ENCODE data around the gene TAB2.
A peak's percentile ranks its signal among the peaks of the same experiment; 100 is the strongest.
"Not testable (repeated sequence)": the region's sequence is repeated elsewhere in the genome, so short reads cannot be mapped to it uniquely, and the experiment has no call there.

The TAB2 gene

DNA sequence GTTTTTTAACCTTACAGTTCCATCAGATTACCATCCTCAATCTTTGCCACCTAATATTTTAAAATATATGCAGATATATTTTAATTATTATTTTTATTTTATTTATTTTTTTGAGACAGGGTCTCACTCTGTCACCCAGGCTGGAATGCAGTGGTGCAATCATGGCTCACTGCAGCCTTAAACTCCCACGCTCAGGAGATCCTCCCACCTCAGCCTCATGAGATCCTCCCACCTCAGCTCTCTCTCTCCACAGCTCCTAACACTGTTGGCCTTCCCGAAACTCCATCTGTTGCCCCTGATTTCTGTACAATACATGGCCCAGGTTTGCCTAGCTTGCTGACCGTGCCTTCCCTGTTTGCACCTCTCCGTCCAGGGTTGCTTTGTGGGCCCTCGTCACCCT lies 4.4 kb upstream of the TAB2 start:
- DNase-seq, result no peak

DNA sequence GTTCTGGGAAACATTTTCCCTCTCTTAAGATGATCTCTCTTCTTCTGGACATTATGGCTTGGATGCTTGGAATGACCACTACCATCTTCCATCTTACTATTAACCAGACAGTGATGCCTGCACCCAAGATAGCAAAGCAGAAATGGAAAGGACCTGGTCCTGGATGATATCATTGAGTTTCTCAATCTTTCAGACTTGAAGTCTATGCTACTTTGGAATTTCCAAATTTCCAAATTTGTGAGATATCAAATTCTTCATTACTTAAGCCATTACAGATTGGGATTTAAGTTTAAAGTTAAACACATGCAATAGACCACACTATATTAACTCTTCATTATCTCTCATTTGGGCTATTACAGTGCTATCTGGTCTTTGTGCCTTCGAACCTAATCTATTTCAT lies 3.7 kb upstream of the TAB2 start:
- DNase-seq, result no peak

DNA sequence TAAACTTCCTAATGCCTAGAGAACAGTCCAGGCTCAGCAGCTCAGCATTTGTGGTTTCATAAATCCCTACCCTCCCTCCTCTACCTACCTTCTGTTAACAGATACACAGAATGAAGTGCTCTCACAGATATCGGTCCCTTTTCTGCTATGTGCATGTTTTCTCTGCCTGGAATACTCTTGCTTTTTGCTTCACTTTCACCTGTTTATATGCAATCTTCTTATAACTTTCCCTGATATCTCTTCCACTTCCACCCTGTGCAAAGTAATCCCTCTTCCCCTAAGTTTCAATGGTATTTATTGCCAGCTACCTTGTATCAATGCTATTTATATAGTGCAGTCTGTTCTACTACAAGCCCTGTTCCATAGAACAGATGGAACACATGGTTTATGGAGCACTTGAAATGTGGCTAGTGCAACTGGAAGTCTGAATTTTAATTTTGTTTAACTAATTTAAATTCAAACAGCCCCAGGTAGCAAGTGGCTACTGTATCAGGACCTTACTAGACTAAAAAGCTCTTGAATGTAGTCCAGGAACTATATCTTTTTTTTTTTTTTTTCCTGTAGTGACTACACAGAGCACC lies 3.1 kb upstream of the TAB2 start:
- no peak for DNase-seq

DNA sequence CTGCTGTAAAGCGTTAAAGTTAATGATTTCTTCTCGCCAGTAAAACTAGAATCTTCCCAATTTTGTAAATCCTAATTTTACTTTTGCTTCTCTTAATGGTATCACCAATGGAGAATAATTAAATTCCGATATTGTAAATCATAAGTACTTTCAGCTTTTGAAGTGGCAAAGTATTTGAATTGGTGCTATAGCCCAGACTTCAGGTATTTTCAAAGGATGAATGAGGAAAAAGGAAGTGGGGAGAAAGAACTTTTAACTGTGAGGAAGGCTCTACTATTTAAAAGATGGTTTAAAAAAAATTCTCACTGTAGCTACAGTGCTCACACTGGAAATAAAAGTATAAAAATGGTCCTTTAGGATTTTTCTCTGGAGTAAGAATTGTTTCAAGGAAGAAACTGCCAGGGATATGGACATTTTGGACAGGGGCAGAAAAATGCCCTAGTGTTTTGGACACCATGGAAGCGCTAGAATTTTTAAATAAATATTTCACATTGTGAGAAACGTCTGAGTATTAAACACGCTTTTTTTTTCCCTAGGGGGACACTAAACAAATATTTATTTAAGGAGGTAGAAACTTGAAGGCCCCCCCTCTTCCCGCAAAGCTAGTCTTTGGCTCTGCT lies 1.3 kb upstream of the TAB2 start:
- DNase-seq, result no peak

DNA sequence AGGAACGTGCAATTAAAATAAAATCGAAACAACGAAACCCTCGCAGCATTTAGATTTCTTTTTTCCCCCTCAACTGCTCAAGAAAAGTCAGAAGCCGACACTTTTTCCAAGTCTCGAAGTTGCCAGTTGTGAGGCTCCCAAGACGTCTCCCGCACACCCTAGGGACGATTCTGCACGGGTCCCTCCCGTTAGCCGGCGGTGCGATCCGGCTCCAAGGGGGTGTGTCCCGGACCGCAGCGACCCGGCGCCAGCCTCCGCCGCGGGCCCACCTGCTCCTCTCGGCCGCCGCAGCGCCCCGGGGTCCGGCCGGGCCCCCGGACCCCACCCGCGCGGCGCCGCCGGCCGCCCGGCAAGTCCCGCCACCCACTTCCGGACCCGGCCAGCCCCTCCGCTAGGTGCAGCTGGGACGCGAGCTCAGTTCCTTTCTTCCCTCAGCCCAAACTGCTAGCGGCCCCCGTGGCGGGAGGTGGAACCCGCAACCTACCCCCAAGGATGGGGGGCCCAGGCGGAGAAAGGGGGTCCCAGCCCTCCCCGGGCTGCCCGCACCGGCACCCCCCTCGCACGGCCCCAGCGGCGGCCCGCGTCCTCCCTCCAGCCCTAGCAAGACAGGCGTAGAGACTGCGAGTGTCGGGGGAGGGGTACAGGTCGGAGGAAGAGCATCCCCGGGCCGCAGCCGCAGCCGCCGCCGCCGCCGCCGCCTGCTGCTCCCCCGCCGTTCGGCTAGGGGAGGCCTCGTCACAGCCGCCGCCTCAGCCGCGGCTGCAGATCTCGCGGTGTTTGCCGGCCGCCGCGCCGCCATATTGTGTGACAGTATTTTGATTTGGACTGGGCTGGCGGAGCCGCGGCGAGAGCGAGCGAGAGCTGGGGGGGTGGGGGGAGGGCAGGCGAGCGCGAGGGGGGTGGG lies 520 bp upstream of the TAB2 start:
- DNase-seq, result peak; percentile 92

DNA sequence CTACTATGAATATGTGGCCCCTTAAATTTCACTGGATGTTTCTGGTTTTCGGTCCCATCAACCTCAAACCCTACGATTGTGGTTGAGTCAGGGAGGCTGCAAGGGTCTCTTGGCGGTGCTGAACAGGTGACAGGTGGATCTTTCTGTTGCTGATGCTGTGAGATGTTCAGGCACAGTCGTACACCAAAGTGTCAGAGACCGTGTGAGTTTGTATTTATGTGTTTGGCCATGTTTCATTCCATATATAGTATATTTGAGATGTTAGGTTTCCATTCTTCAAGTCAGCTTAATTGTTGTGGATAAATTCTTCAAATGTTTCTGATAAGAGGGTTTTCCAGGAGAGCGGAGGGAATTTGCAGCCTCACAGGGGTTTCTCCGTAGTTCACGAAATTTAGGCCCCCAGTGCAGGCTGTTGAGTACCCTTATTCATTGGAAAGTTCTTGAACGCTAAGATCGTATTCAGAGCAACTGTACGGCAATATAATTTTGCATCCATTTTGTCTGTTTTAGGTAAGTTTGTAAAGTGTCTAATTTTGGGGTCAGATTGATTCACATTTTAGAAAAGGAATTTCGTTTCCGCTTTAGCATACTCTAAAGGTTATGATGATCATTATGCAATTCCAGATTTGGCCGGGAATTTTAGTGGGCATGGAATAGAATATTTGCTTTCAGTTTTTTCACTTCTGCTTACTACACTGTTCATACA lies 1.2 kb downstream of the TAB2 start:
- peak; percentile 51 for DNase-seq

DNA sequence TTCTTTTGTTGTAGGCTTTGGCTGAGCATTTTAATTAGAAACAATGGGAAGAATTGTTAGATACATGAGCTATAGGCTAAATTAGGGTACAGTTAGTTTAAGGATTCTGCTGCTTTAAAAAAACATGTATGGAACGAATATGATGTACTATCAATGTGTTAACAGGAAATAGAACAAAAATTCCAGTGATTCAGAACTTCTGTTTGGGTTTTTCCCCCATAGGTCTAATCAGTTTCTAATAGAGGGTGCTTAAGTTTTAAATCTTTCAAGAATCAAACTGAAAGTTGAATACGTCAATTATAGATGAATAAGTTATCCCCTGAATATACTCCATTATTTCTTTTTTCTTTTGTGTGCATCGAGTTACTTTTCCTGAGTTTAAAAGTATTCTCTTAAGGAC lies 1.9 kb downstream of the TAB2 start:
- DNase-seq, result peak; percentile 14

DNA sequence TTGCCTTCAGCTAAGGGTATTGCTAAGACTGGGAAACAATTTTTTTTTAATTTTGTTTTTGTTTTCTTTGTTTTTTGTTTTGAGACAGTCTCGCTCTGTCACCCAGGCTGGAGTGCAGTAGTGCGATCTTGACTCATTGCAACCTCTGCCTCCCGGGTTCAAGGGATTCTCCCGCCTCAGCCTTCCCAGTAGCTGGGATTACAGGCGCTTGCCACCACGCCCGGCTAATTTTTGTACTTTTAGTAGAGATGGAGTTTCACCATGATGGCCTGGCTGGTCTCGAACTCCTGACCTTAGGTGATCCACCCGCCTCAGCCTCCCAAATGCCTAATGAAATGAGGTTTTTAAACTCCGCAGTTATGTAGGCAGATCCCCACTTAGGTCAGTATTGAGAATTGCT lies 2.5 kb downstream of the TAB2 start:
- not testable (repeated sequence) for DNase-seq

DNA sequence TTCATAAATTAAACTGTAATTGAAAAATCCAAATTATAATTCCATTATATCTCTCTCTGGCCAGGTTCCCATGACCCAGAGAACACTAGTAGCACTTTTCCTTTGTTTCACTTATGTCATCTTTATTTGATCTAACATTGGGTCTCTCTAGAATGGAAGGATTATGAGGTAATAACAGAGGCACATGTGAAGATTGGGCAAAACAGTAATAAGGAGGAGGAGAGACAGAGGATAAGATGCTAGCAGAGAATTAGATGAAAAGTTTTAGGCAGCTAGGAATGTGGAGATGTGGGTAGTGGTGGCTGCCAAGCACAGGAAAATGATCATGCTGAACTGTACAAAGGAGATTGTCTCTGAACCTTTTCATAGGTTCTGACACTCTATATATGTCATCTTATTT lies 3.3 kb downstream of the TAB2 start:
- DNase-seq, result no peak

DNA sequence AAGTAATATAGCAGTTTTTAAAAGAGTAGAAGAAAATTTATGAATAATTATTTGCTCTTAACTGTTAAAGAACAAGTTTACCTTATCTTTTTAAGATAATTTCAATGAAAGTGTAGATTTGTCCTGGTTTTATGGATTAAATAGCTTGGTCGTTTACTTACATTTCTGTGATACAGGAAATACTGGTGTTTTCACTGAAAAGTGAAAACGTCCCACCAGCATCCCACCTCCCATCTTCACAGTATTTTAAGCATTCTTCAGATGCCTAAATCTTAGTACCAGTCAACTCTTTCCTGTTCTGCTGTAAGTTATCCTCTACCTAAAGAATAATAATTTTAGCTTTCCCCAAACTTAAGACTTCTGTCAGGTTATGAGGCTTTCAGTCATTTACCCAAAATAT lies 5.8 kb downstream of the TAB2 start:
- no peak for DNase-seq

DNA sequence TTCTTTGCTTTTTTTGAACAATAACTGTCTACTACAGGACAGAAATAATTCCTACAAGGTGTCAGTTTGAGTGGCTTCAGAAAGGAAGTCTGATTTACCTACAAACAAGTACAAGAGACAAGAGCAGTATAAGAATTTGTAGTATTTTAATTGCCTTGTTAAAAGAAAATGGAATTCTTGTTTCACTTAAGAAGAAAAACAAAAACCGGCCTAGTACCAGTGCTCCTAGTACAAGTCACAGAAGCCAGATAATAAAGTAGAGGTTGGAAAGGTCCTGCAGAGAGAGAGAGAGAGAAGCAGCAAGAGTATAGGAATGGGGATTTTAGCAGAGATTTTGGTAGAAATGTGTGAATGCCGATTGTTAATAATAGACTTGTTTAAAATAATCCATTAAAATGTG lies 6.4 kb downstream of the TAB2 start:
- DNase-seq, result no peak

DNA sequence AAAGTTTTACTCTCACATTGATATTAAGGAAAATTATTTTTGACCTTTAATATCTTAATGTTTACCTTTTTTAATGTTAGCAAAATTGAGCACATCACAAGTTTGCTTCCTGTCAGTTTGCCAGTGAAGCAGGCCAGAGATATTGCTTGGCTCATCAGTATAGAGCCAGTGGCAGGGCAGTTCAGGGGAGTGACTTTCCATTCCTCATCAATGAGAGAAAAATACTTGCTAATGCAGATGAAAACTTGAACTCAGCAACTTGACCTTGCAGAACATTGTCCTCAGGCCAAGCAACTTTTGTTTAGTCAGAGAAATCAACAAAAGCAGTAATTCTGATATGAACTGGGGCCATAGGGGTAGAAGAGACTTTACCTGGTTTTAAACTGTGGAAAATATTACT lies 6.9 kb downstream of the TAB2 start:
- DNase-seq, result no peak

DNA sequence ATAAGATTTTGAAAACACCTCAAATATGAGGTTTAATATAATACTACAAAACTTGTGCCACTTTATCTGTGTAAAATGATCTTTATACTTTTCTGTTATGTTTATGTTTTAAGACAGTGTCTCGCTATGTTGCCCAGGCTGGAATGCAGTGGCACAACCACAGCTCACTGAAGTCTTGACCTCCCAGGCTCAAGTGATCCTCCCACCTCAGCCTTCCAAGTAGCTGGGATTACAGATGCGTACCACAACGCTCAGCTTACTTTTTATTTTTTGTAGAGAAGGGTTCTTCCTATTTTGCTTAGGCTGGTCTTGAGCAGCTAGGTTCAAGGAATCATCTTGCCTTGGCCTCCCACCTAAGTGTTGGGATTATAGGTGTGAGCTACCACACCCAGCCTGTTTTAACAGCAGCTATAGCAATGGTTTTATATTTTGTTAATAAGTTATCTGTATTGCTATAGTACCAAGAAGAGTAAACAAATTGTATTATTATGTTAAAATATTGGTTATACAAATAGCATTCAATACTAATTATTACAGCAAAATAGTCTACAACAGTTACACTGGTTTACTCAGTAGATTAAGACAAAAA lies 8.2 kb downstream of the TAB2 start:
- no peak for DNase-seq

DNA sequence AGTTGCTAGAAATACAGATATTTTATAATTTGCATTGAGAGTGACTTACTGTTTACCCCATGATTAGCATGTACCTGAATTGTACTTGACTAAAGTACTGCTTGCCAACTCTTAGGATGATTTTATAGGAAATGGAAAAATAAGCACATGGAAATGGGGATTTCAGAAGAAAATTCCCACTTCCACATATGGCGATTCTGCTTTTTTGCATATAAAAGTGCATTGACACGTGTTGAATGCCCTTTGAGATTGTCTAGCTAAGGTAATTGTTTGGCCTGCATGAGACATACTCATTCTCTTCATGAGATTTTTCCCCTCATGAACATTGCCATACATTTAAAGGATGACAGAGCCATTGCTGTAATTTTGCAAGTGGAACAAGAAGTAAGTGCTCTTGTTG lies 10.1 kb downstream of the TAB2 start:
- DNase-seq, result no peak

DNA sequence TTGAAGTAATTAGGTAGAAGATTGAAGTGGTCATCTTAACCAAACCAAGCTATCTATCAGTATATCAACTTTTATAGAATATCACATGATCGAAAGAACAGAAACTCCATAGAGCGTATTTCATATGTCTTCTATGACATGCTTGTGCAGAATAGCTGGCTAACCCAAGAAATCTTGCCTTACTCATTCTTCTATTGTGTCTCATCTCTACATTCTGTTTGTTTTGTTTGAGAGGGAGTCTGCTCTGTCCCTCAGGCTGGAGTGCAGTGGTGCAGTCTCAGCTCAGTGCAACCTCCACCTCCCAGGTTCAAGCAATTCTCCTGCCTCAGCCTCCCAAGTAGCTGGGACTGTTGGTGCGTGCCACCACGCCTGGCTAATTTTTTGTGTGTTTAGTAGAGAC lies 10.6 kb downstream of the TAB2 start:
- DNase-seq, result no peak

DNA sequence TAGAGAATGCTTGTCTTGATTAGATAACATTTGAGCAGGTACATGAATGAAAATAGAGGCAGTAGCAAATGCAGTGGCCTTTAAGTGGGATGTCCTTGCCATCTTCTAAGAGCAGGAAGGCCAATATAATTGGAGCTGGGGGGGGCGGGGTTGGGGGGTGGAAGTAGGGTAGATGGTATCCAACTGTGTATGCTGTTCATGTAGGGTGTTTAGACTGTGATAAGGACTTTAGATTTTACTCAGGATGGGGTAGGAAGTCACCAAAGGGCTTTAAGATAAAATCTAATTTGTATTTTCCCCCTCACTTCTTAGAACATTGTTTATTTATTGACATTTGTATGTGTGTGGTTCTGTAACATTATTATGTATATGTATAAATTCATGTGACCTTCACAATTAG lies 12.0 kb downstream of the TAB2 start:
- no peak for DNase-seq

DNA sequence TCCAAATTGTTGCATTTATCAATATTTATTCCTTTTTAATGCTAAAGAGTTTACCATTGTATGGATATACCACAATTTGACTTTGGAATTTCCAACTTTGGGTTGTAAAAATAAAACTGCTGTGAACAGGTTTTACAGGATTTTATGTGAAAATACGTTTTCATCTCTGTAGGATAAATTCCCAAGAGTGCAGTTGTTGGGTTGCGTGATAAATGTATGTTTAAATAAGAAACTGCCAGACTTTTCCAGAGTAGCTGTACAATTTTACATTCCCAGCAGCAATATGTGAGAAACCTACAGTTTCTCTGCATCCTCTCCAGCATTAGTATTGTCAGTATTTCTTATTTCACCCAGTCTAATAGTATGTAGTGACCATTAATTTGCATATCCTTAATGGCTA lies 12.6 kb downstream of the TAB2 start:
- no peak for DNase-seq

DNA sequence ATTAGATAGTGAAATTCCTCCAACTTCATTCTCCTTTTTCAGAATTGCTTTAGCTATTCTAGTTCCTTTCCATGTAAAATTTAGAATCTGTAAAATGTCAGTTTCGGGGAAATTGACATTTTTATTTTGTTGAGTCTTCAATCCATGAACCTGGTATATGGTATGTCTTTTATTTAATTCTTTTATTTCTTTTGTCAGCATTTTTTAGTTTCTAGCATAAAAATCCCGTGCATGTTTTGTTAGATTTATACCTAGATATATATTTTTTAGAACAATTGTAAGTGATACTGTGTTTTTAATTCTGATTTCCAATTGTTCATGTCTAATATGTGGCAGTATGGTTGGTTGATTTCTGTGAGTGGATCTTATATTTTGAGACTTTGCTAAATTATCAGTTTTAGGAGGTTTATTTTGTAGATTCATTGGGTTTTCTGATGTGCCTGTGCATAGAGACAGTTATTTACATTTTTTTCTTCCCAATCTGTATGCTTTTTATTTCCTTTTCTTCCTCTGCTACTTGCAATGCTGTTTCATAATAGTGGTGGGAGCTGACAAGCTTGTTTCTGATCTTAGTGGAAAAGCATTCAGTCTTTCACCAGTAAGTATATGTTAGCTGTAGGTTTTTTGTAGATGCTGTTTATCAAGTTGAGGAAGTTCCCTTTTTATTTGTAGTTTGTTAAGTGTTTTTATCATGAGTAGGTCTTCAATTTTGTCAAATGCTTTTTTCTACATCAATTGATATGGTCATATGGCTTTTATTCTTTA lies 13.7 kb downstream of the TAB2 start:
- DNase-seq, result no peak

DNA sequence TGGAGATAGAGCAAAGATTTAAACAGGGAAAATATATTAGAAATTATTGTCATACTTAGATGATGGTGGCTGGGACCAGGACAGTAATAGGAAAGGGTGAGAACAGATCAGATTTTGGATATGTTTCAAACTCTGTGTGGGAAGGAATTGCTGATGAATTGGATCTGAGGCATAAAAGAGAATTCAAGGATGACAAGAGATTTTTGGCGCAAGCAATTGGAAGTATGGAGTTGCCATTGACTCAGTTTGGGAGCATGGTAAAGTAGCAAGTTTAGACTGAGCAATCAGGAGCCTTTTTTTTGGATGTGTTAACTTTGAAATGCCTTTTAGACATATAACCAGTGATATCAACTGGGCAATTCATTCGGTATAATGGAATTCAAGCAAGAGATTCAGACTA lies 14.4 kb downstream of the TAB2 start:
- no peak for DNase-seq

DNA sequence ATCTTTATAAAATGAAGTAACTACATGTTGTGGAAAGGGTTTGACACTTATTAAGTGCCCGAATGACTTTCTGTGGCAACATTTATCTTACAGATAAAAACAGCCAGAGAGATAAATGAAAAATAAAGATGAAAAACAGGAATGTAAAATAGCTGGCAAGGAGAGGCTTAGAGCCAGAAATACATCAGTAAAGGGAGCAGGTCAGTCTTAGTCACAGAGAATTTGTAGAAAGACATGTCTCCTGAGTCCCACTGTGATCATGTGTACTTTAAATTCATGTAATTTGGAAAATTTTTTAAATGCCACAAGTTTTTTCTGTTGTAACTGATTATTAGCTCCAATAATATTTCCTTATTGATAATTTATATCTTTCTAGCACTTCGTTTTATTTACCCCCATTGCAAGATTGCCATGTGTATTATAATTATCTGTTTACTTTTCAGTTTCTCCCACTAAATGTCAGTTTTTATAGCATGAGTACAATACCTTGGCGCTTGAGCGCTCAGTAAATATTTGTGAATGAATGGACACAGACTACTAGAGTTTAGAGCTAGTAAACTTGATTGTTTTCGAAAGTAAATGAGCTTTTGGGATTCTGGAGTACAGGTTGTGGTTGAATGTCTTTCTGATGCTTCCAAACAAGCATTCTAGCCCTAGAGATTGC lies 15.2 kb downstream of the TAB2 start:
- no peak for DNase-seq

DNA sequence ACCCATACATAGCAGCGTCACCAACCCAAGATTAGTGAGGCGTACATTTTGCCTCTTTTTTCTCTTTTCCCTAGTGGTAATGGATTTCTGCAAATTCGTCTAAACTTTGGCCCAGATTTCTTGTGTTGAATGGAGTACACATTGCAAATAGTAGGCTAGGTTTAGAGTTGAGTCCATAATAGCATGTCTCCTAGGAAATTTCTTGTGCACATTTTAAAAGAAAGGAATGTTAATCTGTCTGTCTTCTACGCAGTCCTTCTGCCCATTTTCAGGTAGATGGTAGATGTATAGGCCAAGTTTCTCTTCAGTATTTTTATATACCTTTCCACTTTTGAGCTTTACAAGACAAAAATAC lies 15.7 kb downstream of the TAB2 start:
- DNase-seq, result no peak

DNA sequence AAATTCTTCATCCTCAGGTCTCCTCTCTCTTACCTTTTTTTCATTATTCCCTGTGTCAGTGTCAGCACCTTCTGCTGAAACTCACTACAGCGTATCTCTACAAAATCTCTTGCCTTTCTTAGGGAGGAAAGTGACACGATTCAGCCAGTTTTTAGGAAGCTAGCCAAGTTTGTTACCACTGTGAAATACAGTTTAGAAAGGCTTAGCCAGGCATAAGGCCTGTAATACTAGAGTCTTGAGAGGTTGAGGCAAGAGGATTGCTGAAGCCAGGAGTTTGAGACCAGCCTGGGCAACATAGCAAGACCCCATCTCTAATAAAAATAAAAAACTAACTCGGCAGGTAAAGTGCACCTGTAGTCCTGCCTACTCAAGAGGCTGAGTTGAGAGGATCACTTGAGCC lies 16.7 kb downstream of the TAB2 start:
- no peak for DNase-seq

Measured in central memory CD4-positive, alpha-beta T cell (primary cell).